PC-3 (cell line): ENCODE data around the gene KCNJ10. TPM values are rescaled to one million over a fixed set of nuclear protein-coding genes. Genes with fewer than 3 reads are reported as not detected.

Source experiments
- ATAC-seq: fragments of 200-7000 bp; cut with Tn5 transposase; 2 replicates; pipeline ENCODE4 v1.9.1; 2020; ENCODE audit warnings: mild to moderate bottlenecking, moderate library complexity
- BruUV-seq: library from RNA; stranded (reverse); fragments of 400-500 nt; replicated peaks from 2 replicates; lab custom pipeline; 2021; lab: Mats Ljungman, UMichigan
- CTCF ChIA-PET: fragments of 300-600 bp; sonication (Branson Sonifier 250); formaldehyde crosslinking; loops from one replicate; lab custom pipeline; 2022; ENCODE audit warnings: antibody characterized with exemption; lab: Charles Lee
- POLR2A ChIA-PET: fragments of 300-600 bp; sonication (Branson Sonifier 250); formaldehyde crosslinking; loops from one replicate; lab custom pipeline; 2022; ENCODE audit warnings: antibody characterized with exemption; ENCODE audit not compliant: unreplicated experiment; lab: Charles Lee
- DNase-seq: peaks from one replicate; pipeline ENCODE4 v3.0.0-alpha.2; 2015
- H2AFZ ChIP-seq: fragments of 300-600 bp; sonication (generic); 2 replicates; pipeline ENCODE4 v1.6.0; 2016; ENCODE audit warnings: antibody characterized with exemption, low read length
- H3F3A ChIP-seq: fragments of 300-600 bp; sonication (generic); one replicate; pipeline ENCODE4 v1.6.0; 2017; ENCODE audit warnings: antibody characterized with exemption, low read length, control low read depth, mild to moderate bottlenecking; ENCODE audit not compliant: unreplicated experiment
- H3K27ac ChIP-seq: fragments of 300-600 bp; sonication (generic); 2 replicates; pipeline ENCODE4 v1.5.1; 2016; ENCODE audit warnings: mild to moderate bottlenecking, low read length
- H3K27me3 ChIP-seq: fragments of 300-600 bp; sonication (generic); 2 replicates; pipeline ENCODE4 v1.6.1; 2016; ENCODE audit warnings: low read length, mixed read lengths
- H3K36me3 ChIP-seq: fragments of 300-600 bp; sonication (generic); 2 replicates; pipeline ENCODE4 v1.6.1; 2016; ENCODE audit warnings: low read depth, mixed run types, low read length, mixed read lengths
- H3K4me1 ChIP-seq: fragments of 300-600 bp; sonication (generic); 2 replicates; pipeline ENCODE4 v1.5.1; 2016; ENCODE audit warnings: low read length; ENCODE audit not compliant: insufficient read depth
- H3K4me2 ChIP-seq: fragments of 300-600 bp; sonication (generic); 2 replicates; pipeline ENCODE4 v1.6.0; 2016; ENCODE audit warnings: low read length
- H3K4me3 ChIP-seq: fragments of 300-600 bp; sonication (generic); 2 replicates; pipeline ENCODE4 v1.5.1; 2016; ENCODE audit warnings: mild to moderate bottlenecking, low read length, mixed read lengths
- H3K79me2 ChIP-seq: fragments of 300-600 bp; sonication (generic); 2 replicates; pipeline ENCODE4 v1.6.1; 2017; ENCODE audit warnings: low read length, mixed read lengths
- H3K9ac ChIP-seq: fragments of 300-600 bp; sonication (generic); 2 replicates; pipeline ENCODE4 v1.6.0; 2016; ENCODE audit warnings: mild to moderate bottlenecking, low read length
- H3K9me2 ChIP-seq: fragments of 300-600 bp; sonication (generic); replicated peaks from 2 replicates; pipeline ENCODE4 v1.6.1; 2016; ENCODE audit warnings: mixed run types, low read length, mixed read lengths
- H3K9me3 ChIP-seq: fragments of 300-600 bp; sonication (generic); 2 replicates; pipeline ENCODE4 v1.6.1; 2016; ENCODE audit warnings: low read length, mixed read lengths
- H4K20me1 ChIP-seq: fragments of 300-600 bp; sonication (generic); 2 replicates; pipeline ENCODE4 v1.6.1; 2016; ENCODE audit warnings: low read length, mixed read lengths
- CTCF ChIP-seq: fragments of 300-600 bp; sonication (generic); conservative IDR thresholded peaks from 2 replicates; pipeline ENCODE4 v1.5.1; 2017; ENCODE audit warnings: antibody characterized with exemption, low read depth, mild to moderate bottlenecking, low read length
- EZH2 ChIP-seq: fragments of 300-600 bp; sonication (generic); IDR thresholded peaks from one replicate; pipeline ENCODE4 v1.6.1; 2017; ENCODE audit warnings: antibody characterized with exemption, mild to moderate bottlenecking, low read length; ENCODE audit not compliant: unreplicated experiment
- EZH2phosphoT487 ChIP-seq: fragments of 300-600 bp; sonication (generic); IDR thresholded peaks from 2 replicates; pipeline ENCODE4 v1.6.1; 2018; ENCODE audit warnings: mild to moderate bottlenecking, antibody characterized with exemption, low read length, borderline replicate concordance
- intact Hi-C: fragments of 100-400 bp; cut with micrococcal nuclease; formaldehyde crosslinking; loops from 2 replicates; pipeline ENCODE4 v1.9.0; 2023
- total RNA-seq: library from RNA; depleted of rRNA; stranded (reverse); fragments of >200 nt; gene quantifications from 2 replicates; pipeline ENCODE4 v1.2.3, GENCODE V29; 2014

The KCNJ10 gene
- total RNA-seq, 1 experiment from 2014 or later, result 0.15 TPM

DNA sequence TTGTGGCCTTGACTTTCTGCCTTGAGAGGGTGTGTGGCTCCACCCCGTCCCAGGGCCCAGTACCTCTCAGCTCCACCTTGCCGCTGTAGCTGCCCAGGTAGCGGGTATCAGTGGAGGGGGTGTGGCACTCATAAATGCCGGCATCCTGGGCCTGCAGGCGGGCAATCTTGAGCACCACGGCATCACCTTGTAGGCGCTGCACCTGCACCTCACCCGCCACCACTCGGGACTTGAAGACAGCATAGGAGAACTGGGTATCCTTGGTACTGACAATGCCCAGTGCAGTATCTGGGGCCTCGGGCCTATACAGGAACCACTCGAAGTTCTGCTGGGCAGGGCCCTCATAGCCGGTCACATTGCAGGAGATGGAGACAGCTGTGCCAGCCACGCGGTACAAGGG is 24.8 kb upstream of the KCNJ10 start:
- H3F3A ChIP-seq, result no peaks in the 10 kb centered on the region
- H3K9ac ChIP-seq, result no peak overlapping the region
- DNase-seq (no peak), ATAC-seq (no peak)
- no peak overlapping the region for H3K4me3 ChIP-seq
- ChIA-PET CTCF (no interaction called here), POLR2A (no interaction called here)
- no peaks in the 10 kb centered on the region for H3K9me3 ChIP-seq
- H3K4me1 ChIP-seq, result peaks cover 25% of the 10 kb centered on the region
- BruUV-seq, result no TSS peak
- H3K4me2 ChIP-seq, result no peak overlapping the region
- H4K20me1 ChIP-seq, result no peaks in the 10 kb centered on the region
- no peaks in the 10 kb centered on the region for H3K27me3 ChIP-seq
- no peaks in the 10 kb centered on the region for H3K9me2 ChIP-seq
- intact Hi-C loops, result no loop called here
- H3K79me2 ChIP-seq, result 0 out of 2 replicates have a peak, but pooled peaks cover 7% of the 10 kb centered on the region
- no peak overlapping the region for H2AFZ ChIP-seq
- H3K27ac ChIP-seq, result no peak overlapping the region
- TF ChIP-seq CTCF (no peak), EZH2phosphoT487 (no peak), EZH2 (no peak)
- no peaks in the 10 kb centered on the region for H3K36me3 ChIP-seq

- Histone ChIP-seq H3K27ac (no peak overlapping the region), H3K4me2 (no peak overlapping the region), H2AFZ (no peak overlapping the region), H3F3A (no peaks in the 10 kb centered on the region), H3K9ac (no peak overlapping the region), H3K79me2 (0 out of 2 replicates have a peak, but pooled peaks cover 7% of the 10 kb centered on the region), H3K4me1 (peaks cover 22% of the 10 kb centered on the region), H4K20me1 (no peaks in the 10 kb centered on the region), H3K9me3 (no peaks in the 10 kb centered on the region), H3K4me3 (no peak overlapping the region), H3K9me2 (no peaks in the 10 kb centered on the region), H3K36me3 (no peaks in the 10 kb centered on the region), H3K27me3 (no peaks in the 10 kb centered on the region)
- TF ChIP-seq EZH2 (no peak), EZH2phosphoT487 (no peak), CTCF (no peak)
- DNase-seq, result no peak
- ChIA-PET CTCF (no interaction called here), POLR2A (no interaction called here)
- no TSS peak for BruUV-seq
- no peak for ATAC-seq
- intact Hi-C loops, result no loop called here
Measured at GRCh38 chr1:160094291-160094625, 24.3 kb upstream of the KCNJ10 start.

DNA sequence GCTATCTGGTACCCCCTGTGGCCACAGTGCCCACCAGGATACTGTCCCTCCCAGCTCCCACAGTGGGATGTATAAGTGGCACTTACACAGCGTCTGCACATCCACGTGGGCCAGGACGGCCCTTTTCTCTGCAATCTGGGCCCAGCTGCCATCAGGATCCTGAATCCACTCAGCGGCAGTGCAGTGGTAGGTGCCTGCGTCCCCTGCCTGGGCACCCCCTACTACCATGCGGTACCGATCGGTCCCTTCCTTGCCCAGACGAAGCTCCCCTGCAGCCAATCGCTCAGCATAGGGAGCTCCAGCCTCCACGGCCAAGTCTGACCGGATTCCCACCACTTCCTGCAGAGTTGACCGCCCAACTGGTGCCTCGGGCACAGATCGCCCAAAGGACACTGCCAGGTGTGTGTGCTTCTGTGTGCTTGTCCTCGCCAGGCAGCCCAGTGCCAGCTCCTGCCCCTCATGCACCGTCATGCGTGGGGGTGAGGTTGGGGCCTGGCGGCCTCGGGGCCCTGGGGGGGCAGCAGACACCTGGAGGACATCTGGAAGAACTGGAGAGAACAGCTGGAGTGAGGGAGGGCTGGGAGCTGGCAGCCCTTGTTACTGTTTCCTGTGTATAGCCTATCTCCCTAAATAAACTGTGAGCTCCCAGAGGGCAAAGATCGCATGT is 23.8 kb upstream of the KCNJ10 start:
- TF ChIP-seq EZH2 (no peak), EZH2phosphoT487 (no peak), CTCF (no peak)
- no peak overlapping the region for H3K4me3 ChIP-seq
- H2AFZ ChIP-seq, result no peak overlapping the region
- H3K4me2 ChIP-seq, result no peak overlapping the region
- H3K27me3 ChIP-seq, result no peaks in the 10 kb centered on the region
- BruUV-seq, result no TSS peak
- H3K36me3 ChIP-seq, result no peaks in the 10 kb centered on the region
- CTCF ChIA-PET, result no interaction called here
- no peaks in the 10 kb centered on the region for H3K9me2 ChIP-seq
- 0 out of 2 replicates have a peak, but pooled peaks cover 7% of the 10 kb centered on the region for H3K79me2 ChIP-seq
- POLR2A ChIA-PET, result no interaction called here
- intact Hi-C loops, result no loop called here
- no peaks in the 10 kb centered on the region for H3K9me3 ChIP-seq
- H3F3A ChIP-seq, result no peaks in the 10 kb centered on the region
- no peaks in the 10 kb centered on the region for H4K20me1 ChIP-seq
- ATAC-seq (no peak), DNase-seq (no peak)
- H3K9ac ChIP-seq, result no peak overlapping the region
- H3K27ac ChIP-seq, result no peak overlapping the region
- H3K4me1 ChIP-seq, result peaks cover 19% of the 10 kb centered on the region
